ENCODE measurements around the gene NR2E1. TPM values are rescaled to one million over a fixed set of nuclear protein-coding genes. Genes with fewer than 3 reads are reported as not detected.

The NR2E1 gene
- total RNA-seq, 1 donor from 2014 or later = not detected

DNA sequence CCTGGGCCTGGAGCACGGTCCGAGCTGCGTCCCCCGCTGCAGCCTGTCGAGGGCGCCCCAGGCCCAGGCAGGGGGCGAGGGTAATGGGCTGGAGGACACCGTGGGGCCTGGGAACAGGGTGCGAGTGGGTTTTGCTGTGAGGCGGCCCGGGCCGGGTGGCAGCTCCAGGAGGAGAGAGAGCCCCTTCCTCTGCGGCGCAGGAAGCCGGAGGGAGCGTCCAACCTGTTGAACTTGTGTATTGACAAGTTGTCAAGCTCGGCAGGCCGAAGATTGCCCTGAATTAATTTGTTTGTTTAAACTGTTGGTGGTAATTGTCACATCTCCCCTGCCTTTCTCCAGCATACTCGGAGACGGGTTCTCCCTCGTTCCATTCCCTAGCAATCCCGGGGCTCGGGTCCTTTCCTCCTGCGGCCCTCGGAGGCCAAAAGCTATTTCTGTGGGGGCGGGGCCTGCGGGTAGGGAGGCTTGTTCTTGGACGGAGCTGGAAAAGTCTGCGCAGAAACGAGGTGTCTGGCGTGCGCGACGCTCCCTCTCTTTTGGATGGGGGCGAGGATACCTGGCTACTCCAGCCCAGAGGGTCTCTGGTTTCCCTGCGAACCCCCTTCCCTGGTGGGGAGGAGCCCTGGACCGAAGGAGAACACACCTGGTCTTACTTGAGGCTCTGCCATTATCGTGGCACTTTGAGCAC is 9.9 kb downstream of the NR2E1 start:
- H3K4me3 Mint-ChIP-seq = peak overlapping the region; percentile 57
- peaks cover 17% of the 10 kb centered on the region for H3K4me1 Mint-ChIP-seq
- H3K36me3 Mint-ChIP-seq = no peaks in the 10 kb centered on the region
- TF ChIP-seq, protein P1, sequence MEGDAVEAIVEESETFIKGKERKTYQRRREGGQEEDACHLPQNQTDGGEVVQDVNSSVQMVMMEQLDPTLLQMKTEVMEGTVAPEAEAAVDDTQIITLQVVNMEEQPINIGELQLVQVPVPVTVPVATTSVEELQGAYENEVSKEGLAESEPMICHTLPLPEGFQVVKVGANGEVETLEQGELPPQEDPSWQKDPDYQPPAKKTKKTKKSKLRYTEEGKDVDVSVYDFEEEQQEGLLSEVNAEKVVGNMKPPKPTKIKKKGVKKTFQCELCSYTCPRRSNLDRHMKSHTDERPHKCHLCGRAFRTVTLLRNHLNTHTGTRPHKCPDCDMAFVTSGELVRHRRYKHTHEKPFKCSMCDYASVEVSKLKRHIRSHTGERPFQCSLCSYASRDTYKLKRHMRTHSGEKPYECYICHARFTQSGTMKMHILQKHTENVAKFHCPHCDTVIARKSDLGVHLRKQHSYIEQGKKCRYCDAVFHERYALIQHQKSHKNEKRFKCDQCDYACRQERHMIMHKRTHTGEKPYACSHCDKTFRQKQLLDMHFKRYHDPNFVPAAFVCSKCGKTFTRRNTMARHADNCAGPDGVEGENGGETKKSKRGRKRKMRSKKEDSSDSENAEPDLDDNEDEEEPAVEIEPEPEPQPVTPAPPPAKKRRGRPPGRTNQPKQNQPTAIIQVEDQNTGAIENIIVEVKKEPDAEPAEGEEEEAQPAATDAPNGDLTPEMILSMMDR (IDR thresholded peaks at IDR 0.05; ENCODE audit: unreplicated experiment) = no peak
- DNase-seq (ENCODE audit: low spot score in 2 of 2, unreplicated experiment in 2 of 2) = no peak
- no peaks in the 10 kb centered on the region for H3K9me3 Mint-ChIP-seq
- H3K27me3 Mint-ChIP-seq (ENCODE audit: low read depth) = peaks cover 98% of the 10 kb centered on the region
- no peak overlapping the region for H3K27ac Mint-ChIP-seq

DNA sequence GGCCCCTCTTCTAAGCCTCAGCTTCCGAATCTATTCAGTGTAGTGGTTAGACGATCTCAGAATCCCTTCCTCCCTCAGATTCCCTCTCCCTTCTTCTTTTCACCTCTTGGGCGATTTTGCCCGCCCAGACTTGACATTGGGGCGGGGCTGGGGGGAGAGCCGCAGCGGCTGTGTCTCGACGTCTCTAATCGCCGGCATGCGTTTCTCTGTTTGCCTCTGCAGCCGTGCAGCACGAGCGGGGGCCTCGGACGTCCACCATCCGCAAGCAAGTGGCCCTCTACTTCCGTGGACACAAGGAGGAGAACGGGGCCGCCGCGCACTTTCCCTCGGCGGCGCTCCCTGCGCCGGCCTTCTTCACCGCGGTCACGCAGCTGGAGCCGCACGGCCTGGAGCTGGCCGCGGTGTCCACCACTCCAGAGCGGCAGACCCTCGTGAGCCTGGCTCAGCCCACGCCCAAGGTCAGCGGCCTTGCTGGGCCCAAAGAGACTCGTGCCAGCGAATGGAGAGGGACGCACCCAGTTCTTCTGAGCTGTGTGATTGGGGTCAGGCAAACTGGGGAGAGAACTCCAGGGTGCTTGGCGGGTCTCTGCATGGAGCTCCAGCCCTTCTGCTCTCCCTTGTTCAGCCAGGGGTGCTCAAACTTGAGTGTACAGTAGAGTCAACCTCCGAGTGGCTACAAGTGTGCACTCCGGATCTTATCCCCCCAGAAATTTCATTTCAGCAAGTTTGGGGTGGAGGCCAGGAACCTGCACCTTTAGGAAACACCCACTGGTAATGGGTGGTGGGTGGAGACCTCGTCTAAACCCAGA is 10.7 kb downstream of the NR2E1 start:
- Mint-ChIP-seq H3K27ac (no peak overlapping the region), H3K9me3 (no peaks in the 10 kb centered on the region), H3K4me1 (peaks cover 14% of the 10 kb centered on the region), H3K27me3 (ENCODE audit: low read depth) (peaks cover 98% of the 10 kb centered on the region), H3K36me3 (no peaks in the 10 kb centered on the region), H3K4me3 (peak overlapping the region; percentile 57)
- TF ChIP-seq, protein P1 (IDR thresholded peaks at IDR 0.05; ENCODE audit: unreplicated experiment) = no peak
- no peak for DNase-seq (ENCODE audit: low spot score in 2 of 2, unreplicated experiment in 2 of 2)

DNA sequence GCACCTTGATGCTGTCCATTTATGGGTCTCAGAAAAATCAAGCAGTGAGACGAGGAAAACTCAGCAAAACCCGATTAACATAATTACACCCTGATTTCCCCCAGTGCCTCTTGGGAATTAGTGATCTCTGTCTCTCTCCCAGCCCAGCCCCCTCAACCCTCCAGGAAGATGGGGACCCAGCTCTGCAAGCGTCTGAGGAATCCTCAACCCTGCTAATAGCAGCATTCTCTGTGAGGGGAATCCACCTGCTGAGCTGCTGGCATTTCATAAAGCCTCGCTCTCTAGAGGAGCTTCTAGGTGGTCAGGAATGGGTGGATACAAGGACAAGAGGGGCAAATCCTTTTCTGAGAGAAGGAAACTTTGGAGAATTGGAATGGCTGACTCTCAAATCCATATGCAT is 13.9 kb downstream of the NR2E1 start:
- Mint-ChIP-seq H3K27ac (no peak overlapping the region), H3K4me3 (no peak overlapping the region), H3K27me3 (ENCODE audit: low read depth) (peaks cover 93% of the 10 kb centered on the region), H3K9me3 (no peaks in the 10 kb centered on the region), H3K36me3 (no peaks in the 10 kb centered on the region), H3K4me1 (peaks cover 14% of the 10 kb centered on the region)
- no peak for DNase-seq (ENCODE audit: low spot score in 2 of 2, unreplicated experiment in 2 of 2)
- TF ChIP-seq, protein P1 (IDR thresholded peaks at IDR 0.05; ENCODE audit: unreplicated experiment) = no peak

DNA sequence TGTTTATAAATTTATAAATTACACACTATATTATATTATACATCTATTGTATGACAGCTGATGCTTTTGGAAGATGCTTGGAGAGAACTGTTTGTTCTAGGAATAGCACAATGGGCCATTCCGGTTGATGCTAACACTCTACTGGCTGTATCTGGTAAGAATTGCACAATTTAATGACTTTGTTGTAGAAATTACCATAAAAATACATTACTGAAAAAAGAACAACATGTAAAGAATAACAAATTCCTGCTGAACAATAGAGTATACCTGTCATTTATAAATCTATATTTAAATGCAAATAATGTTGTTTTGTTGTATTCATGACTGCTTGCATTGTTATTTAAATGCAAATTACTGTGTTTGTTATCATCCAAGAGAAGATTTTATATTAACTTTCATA is 14.4 kb downstream of the NR2E1 start:
- Mint-ChIP-seq H3K9me3 (no peaks in the 10 kb centered on the region), H3K4me1 (peaks cover 12% of the 10 kb centered on the region), H3K27me3 (ENCODE audit: low read depth) (peaks cover 93% of the 10 kb centered on the region), H3K4me3 (no peak overlapping the region), H3K36me3 (no peaks in the 10 kb centered on the region), H3K27ac (no peak overlapping the region)
- no peak for DNase-seq (ENCODE audit: low spot score in 2 of 2, unreplicated experiment in 2 of 2)
- TF ChIP-seq, protein P1 (IDR thresholded peaks at IDR 0.05; ENCODE audit: unreplicated experiment) = no peak

DNA sequence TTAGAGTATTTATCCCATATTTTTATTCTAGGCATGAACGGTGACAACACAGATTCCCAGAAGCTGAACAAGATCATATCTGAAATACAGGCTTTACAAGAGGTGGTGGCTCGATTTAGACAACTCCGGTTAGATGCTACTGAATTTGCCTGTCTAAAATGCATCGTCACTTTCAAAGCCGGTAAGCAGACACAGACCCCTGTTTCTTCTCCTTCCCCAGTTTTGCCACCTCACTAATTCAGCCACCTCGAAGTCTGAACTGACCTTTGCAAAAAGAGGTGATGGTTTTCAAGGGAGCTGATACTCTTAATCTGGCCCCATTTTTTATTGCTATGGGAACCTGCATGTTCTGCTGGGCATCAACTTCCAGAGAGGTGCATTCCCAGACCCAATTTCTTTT is 15.0 kb downstream of the NR2E1 start:
- TF ChIP-seq, protein P1 (IDR thresholded peaks at IDR 0.05; ENCODE audit: unreplicated experiment) = no peak
- H3K4me3 Mint-ChIP-seq = no peak overlapping the region
- no peaks in the 10 kb centered on the region for H3K9me3 Mint-ChIP-seq
- DNase-seq (ENCODE audit: low spot score in 2 of 2, unreplicated experiment in 2 of 2) = no peak
- peaks cover 93% of the 10 kb centered on the region for H3K27me3 Mint-ChIP-seq (ENCODE audit: low read depth)
- peaks cover 7% of the 10 kb centered on the region for H3K4me1 Mint-ChIP-seq
- H3K27ac Mint-ChIP-seq = no peak overlapping the region
- no peaks in the 10 kb centered on the region for H3K36me3 Mint-ChIP-seq

Data from mesothelial cell of epicardium (in vitro differentiated cells).